K562 (cell line): ENCODE results near the gene RAD54L. TPM values are rescaled to one million over a fixed set of nuclear protein-coding genes. Genes with fewer than 3 reads are reported as not detected.

Source experiments
- BRD4 ChIP-seq: fragments of 200-600 bp; sonication (generic); IDR thresholded peaks from 2 replicates; pipeline ENCODE4 v1.6.1; 2017; ENCODE audit warnings: inconsistent platforms
- CBX2 ChIP-seq: fragments of 200-600 bp; sonication (generic); IDR thresholded peaks from one replicate; pipeline ENCODE4 v1.6.1; 2012; ENCODE audit warnings: mild to moderate bottlenecking, low read length, inconsistent platforms; ENCODE audit not compliant: insufficient read depth, poor library complexity, severe bottlenecking
- ELF2 ChIP-seq: fragments of 250-450 bp; sonication (Bioruptor Pico); IDR thresholded peaks from 2 replicates; pipeline ENCODE4 v1.5.0; 2021; ENCODE audit warnings: mild to moderate bottlenecking
- ILF3 ChIP-seq: fragments of 450-650 bp; IDR thresholded peaks from 2 replicates; pipeline ENCODE4 v1.6.1; 2018; ENCODE audit warnings: antibody characterized with exemption, mild to moderate bottlenecking, moderate library complexity, borderline replicate concordance
- MAFK ChIP-seq: IDR thresholded peaks from 2 replicates; pipeline ENCODE4 v1.6.1; 2011; ENCODE audit warnings: low read length, improper control_type of control experiment
- NRF1 ChIP-seq, 2 experiments: fragments of 450-650 bp; IDR thresholded peaks in 1 of 2; conservative IDR thresholded peaks in 1 of 2; 2 replicates each; pipeline ENCODE4 v1.6.1; 2014; ENCODE audit warnings: mild to moderate bottlenecking in 2 of 2
- POLR2G ChIP-seq: fragments of 200-400 bp; formaldehyde crosslinking; IDR thresholded peaks from 2 replicates; pipeline ENCODE4 v1.6.1; 2017; ENCODE audit warnings: low read depth, mild to moderate bottlenecking, antibody characterized with exemption, low read length, moderate library complexity
- RCOR1 ChIP-seq, 2 experiments: IDR thresholded peaks; 2 replicates each; pipeline ENCODE4 v1.6.1; 2012; ENCODE audit warnings: low read depth in 2 of 2, low read length in 2 of 2, borderline replicate concordance in 1 of 2, improper control_type of control experiment in 1 of 2
- ZNF124 ChIP-seq: sonication (generic); formaldehyde crosslinking; IDR thresholded peaks from 2 replicates; pipeline ENCODE4 v1.8.1; 2022; ENCODE audit warnings: missing genetic modification reagents
- ZNF274 ChIP-seq: IDR thresholded peaks from 2 replicates; pipeline ENCODE4 v1.6.1; 2011; ENCODE audit warnings: low read depth, mild to moderate bottlenecking, low read length, moderate library complexity, borderline replicate concordance
- polyA plus RNA-seq, 8 experiments: library from polyadenylated mRNA; depleted of rRNA in 4 of 8; stranded (reverse) in 5 of 8; unstranded in 3 of 8; fragments of >200 nt; fragmentation: Nextera tagmentation in 2 of 8; fragmentation: Illumina TruSeq in 1 of 8; extraction: Ambion mirVana in 2 of 8; extraction: Trizol in 1 of 8; gene quantifications; 2 replicates each; pipeline versions ENCODE4 v1.2.1 to v1.2.3, GENCODE V29; 2011 to 2014; ENCODE audit warnings: inconsistent platforms in 1 of 8, missing spikeins in 1 of 8
- total RNA-seq, 7 experiments: library from RNA; depleted of rRNA in 6 of 7; stranded (reverse); fragments of >200 nt in 6 of 7; fragmentation: Illumina TruSeq in 2 of 7; extraction: Trizol in 2 of 7; gene quantifications; 2 replicates each; pipeline versions ENCODE4 v1.2.1 to v1.2.3, GENCODE V29; 2011 to 2021; ENCODE audit warnings: low replicate concordance in 1 of 7
- TF ChIP-seq, protein P1 (sequence below): fragments of 250-450 bp; sonication (Bioruptor Pico); IDR thresholded peaks from 2 replicates; pipeline ENCODE4 v1.4.0; 2020; ENCODE audit warnings: mild to moderate bottlenecking, moderate library complexity
- TF ChIP-seq, protein P2 (sequence below), 2 experiments: fragments of 450-650 bp; formaldehyde crosslinking in 1 of 2; IDR thresholded peaks; 2 replicates each; pipeline versions ENCODE4 v1.4.0 to v1.6.1; 2014 to 2020; ENCODE audit warnings: mild to moderate bottlenecking in 2 of 2, borderline replicate concordance in 1 of 2, low read depth in 1 of 2
- TF ChIP-seq, protein P3 (sequence below), 2 experiments: fragments of 450-650 bp; IDR thresholded peaks; 2 replicates each; pipeline ENCODE4 v1.6.1; 2016

Gene RAD54L
- total and polyA plus RNA-seq, 9 of the 15 experiments (the other 6 are each of a cell fraction or from before 2014, with no cell fraction given): 17.9 to 92.3 (median 37.5) TPM

DNA sequence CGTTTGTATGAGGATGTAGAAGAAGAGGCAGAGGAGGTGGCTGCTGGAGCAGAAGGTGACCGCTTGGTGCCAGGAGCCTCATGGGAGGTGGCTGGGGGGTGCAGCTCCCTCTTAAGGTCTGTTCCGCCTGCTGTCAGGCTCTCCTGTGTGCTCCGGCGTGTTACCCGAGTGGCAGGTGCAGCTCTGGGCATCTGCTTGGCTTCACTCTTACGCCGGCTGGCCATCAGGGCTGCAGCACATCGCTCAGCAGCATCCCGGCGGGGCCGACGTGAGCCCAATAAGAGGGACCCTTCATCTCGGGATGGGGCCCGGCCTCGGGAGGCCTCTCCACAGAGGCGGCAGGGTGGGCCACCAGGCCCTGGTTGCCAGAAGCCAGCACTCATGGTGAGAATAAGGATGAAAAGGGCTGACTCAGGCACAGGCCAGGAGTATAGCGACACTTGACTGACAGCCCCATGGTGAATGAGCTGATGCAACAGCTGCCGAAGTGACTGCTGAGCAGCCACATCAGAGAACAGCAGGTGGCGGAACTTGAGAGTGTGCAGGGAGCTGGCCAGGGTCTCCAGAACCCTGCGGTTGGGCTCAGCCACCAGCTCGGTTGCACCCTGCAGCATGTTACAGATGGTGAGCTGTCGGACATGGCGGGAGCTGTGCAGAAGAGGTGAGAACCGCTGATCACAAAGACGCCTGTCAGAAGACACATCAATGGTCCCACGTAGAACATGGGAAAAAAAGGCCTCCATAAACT, 38.3 kb downstream of the RAD54L start (continued):
- TF ChIP-seq, protein P1, sequence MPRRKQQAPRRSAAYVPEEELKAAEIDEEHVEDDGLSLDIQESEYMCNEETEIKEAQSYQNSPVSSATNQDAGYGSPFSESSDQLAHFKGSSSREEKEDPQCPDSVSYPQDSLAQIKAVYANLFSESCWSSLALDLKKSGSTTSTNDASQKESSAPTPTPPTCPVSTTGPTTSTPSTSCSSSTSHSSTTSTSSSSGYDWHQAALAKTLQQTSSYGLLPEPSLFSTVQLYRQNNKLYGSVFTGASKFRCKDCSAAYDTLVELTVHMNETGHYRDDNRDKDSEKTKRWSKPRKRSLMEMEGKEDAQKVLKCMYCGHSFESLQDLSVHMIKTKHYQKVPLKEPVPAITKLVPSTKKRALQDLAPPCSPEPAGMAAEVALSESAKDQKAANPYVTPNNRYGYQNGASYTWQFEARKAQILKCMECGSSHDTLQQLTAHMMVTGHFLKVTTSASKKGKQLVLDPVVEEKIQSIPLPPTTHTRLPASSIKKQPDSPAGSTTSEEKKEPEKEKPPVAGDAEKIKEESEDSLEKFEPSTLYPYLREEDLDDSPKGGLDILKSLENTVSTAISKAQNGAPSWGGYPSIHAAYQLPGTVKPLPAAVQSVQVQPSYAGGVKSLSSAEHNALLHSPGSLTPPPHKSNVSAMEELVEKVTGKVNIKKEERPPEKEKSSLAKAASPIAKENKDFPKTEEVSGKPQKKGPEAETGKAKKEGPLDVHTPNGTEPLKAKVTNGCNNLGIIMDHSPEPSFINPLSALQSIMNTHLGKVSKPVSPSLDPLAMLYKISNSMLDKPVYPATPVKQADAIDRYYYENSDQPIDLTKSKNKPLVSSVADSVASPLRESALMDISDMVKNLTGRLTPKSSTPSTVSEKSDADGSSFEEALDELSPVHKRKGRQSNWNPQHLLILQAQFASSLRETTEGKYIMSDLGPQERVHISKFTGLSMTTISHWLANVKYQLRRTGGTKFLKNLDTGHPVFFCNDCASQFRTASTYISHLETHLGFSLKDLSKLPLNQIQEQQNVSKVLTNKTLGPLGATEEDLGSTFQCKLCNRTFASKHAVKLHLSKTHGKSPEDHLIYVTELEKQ: no peak
- TF ChIP-seq POLR2G (peak; percentile 78), CBX2 (no peak), RCOR1 (IDR thresholded peaks at IDR 0.05; ENCODE audit: borderline replicate concordance in 1 of 2, low read depth in 2 of 2, low read length in 2 of 2) (peak in 1 of 2 experiments; percentile 40; a peak in 1 of 4 replicates), MAFK (peak; percentile 81; the same call in 1 of the 2 replicates), ZNF124 (CRISPR knock-in tag) (no peak), ILF3 (no peak), NRF1 (conservative IDR thresholded peaks at IDR 0.05 in 1 of 2, IDR thresholded peaks at IDR 0.05 in 1 of 2) (peak; percentile 48 to 53; a peak in 3 of 4 replicates), ZNF274 (no peak), BRD4 (no peak), ELF2 (CRISPR knock-in tag) (no peak)
- TF ChIP-seq, protein P2, sequence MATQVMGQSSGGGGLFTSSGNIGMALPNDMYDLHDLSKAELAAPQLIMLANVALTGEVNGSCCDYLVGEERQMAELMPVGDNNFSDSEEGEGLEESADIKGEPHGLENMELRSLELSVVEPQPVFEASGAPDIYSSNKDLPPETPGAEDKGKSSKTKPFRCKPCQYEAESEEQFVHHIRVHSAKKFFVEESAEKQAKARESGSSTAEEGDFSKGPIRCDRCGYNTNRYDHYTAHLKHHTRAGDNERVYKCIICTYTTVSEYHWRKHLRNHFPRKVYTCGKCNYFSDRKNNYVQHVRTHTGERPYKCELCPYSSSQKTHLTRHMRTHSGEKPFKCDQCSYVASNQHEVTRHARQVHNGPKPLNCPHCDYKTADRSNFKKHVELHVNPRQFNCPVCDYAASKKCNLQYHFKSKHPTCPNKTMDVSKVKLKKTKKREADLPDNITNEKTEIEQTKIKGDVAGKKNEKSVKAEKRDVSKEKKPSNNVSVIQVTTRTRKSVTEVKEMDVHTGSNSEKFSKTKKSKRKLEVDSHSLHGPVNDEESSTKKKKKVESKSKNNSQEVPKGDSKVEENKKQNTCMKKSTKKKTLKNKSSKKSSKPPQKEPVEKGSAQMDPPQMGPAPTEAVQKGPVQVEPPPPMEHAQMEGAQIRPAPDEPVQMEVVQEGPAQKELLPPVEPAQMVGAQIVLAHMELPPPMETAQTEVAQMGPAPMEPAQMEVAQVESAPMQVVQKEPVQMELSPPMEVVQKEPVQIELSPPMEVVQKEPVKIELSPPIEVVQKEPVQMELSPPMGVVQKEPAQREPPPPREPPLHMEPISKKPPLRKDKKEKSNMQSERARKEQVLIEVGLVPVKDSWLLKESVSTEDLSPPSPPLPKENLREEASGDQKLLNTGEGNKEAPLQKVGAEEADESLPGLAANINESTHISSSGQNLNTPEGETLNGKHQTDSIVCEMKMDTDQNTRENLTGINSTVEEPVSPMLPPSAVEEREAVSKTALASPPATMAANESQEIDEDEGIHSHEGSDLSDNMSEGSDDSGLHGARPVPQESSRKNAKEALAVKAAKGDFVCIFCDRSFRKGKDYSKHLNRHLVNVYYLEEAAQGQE (IDR thresholded peaks at IDR 0.05; ENCODE audit: borderline replicate concordance): peak; percentile 70
- TF ChIP-seq, protein P2 (CRISPR knock-in tag; IDR thresholded peaks at IDR 0.05; ENCODE audit: low read depth): peak; percentile 70; the same call in 1 of the 2 replicates
- TF ChIP-seq, protein P3, sequence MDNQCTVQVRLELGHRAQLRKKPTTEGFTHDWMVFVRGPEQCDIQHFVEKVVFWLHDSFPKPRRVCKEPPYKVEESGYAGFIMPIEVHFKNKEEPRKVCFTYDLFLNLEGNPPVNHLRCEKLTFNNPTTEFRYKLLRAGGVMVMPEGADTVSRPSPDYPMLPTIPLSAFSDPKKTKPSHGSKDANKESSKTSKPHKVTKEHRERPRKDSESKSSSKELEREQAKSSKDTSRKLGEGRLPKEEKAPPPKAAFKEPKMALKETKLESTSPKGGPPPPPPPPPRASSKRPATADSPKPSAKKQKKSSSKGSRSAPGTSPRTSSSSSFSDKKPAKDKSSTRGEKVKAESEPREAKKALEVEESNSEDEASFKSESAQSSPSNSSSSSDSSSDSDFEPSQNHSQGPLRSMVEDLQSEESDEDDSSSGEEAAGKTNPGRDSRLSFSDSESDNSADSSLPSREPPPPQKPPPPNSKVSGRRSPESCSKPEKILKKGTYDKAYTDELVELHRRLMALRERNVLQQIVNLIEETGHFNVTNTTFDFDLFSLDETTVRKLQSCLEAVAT (IDR thresholded peaks at IDR 0.05): peak in 1 of 2 experiments; percentile 73; a peak in 2 of 4 replicates
